Measurements from ENCODE around the gene FAM83D.

FAM83D gene

GRCh38 chr20:38903335-38903734 is 22.9 kb upstream of the FAM83D start:
- TF ChIP-seq EZH2phosphoT487 (IDR thresholded peaks at IDR 0.05; ENCODE audit: low read depth) (no peak), CTCF (IDR thresholded peaks at IDR 0.05; ENCODE audit: low read depth, low read length) (no peak)
- H3K27ac ChIP-seq (ENCODE audit: low read length), result no peak overlapping the region
- no peak overlapping the region for H3K9ac ChIP-seq (ENCODE audit: low read length)
- no peak overlapping the region for H3K4me3 ChIP-seq (ENCODE audit: low read length)
- peaks cover 94% of the 10 kb centered on the region for H3K36me3 ChIP-seq (replicated peaks; ENCODE audit: low read depth, low read length)
- H3K4me2 ChIP-seq (ENCODE audit: low read length), result no peak overlapping the region
- H3K27me3 ChIP-seq (ENCODE audit: low read depth, low read length), result no peaks in the 10 kb centered on the region
- no peaks in the 10 kb centered on the region for H3K9me3 ChIP-seq (ENCODE audit: insufficient read depth, low read length)
- no peak overlapping the region for H2AFZ ChIP-seq (ENCODE audit: low read depth, low read length)
- H3K79me2 ChIP-seq (ENCODE audit: low read length), result peaks cover 56% of the 10 kb centered on the region
- peaks cover 48% of the 10 kb centered on the region for H4K20me1 ChIP-seq (ENCODE audit: insufficient read depth, low read length)
- H3K4me1 ChIP-seq (ENCODE audit: low read length), result no peaks in the 10 kb centered on the region

GRCh38 chr20:38905375-38905774 is 20.8 kb upstream of the FAM83D start:
- no peak overlapping the region for H3K4me3 ChIP-seq (ENCODE audit: low read length)
- H3K9ac ChIP-seq (ENCODE audit: low read length), result no peak overlapping the region
- no peaks in the 10 kb centered on the region for H3K9me3 ChIP-seq (ENCODE audit: insufficient read depth, low read length)
- peaks cover 95% of the 10 kb centered on the region for H3K36me3 ChIP-seq (replicated peaks; ENCODE audit: low read depth, low read length)
- no peak overlapping the region for H3K27ac ChIP-seq (ENCODE audit: low read length)
- H3K4me1 ChIP-seq (ENCODE audit: low read length), result no peaks in the 10 kb centered on the region
- TF ChIP-seq CTCF (IDR thresholded peaks at IDR 0.05; ENCODE audit: low read depth, low read length), result no peak
- no peak for TF ChIP-seq EZH2phosphoT487 (IDR thresholded peaks at IDR 0.05; ENCODE audit: low read depth)
- no peak overlapping the region for H2AFZ ChIP-seq (ENCODE audit: low read depth, low read length)
- peaks cover 44% of the 10 kb centered on the region; the same call in 1 of the 2 replicates for H3K79me2 ChIP-seq (ENCODE audit: low read length)
- peaks cover 40% of the 10 kb centered on the region for H4K20me1 ChIP-seq (ENCODE audit: insufficient read depth, low read length)
- H3K27me3 ChIP-seq (ENCODE audit: low read depth, low read length), result no peaks in the 10 kb centered on the region
- no peak overlapping the region for H3K4me2 ChIP-seq (ENCODE audit: low read length)

- H4K20me1 ChIP-seq (ENCODE audit: insufficient read depth, low read length), result peaks cover 38% of the 10 kb centered on the region
- H3K36me3 ChIP-seq (replicated peaks; ENCODE audit: low read depth, low read length), result peaks cover 85% of the 10 kb centered on the region
- H3K4me1 ChIP-seq (ENCODE audit: low read length), result no peaks in the 10 kb centered on the region
- H3K9me3 ChIP-seq (ENCODE audit: insufficient read depth, low read length), result no peaks in the 10 kb centered on the region
- peaks cover 34% of the 10 kb centered on the region for H3K79me2 ChIP-seq (ENCODE audit: low read length)
- no peak overlapping the region for H3K9ac ChIP-seq (ENCODE audit: low read length)
- no peak for TF ChIP-seq EZH2phosphoT487 (IDR thresholded peaks at IDR 0.05; ENCODE audit: low read depth)
- no peak for TF ChIP-seq CTCF (IDR thresholded peaks at IDR 0.05; ENCODE audit: low read depth, low read length)
- H3K4me3 ChIP-seq (ENCODE audit: low read length), result no peak overlapping the region
- no peak overlapping the region for H3K4me2 ChIP-seq (ENCODE audit: low read length)
- no peak overlapping the region for H3K27ac ChIP-seq (ENCODE audit: low read length)
- H3K27me3 ChIP-seq (ENCODE audit: low read depth, low read length), result no peaks in the 10 kb centered on the region
- H2AFZ ChIP-seq (ENCODE audit: low read depth, low read length), result no peak overlapping the region
These were observed 18.1 kb upstream of the FAM83D start for GRCh38 chr20:38907918-38908677.

- H2AFZ ChIP-seq (ENCODE audit: low read depth, low read length), result no peak overlapping the region
- no peaks in the 10 kb centered on the region for H3K9me3 ChIP-seq (ENCODE audit: insufficient read depth, low read length)
- no peak overlapping the region for H3K9ac ChIP-seq (ENCODE audit: low read length)
- TF ChIP-seq EZH2phosphoT487 (IDR thresholded peaks at IDR 0.05; ENCODE audit: low read depth), result no peak
- no peak for TF ChIP-seq CTCF (IDR thresholded peaks at IDR 0.05; ENCODE audit: low read depth, low read length)
- peaks cover 26% of the 10 kb centered on the region for H3K79me2 ChIP-seq (ENCODE audit: low read length)
- H3K4me3 ChIP-seq (ENCODE audit: low read length), result no peak overlapping the region
- H3K36me3 ChIP-seq (replicated peaks; ENCODE audit: low read depth, low read length), result peaks cover 80% of the 10 kb centered on the region
- H3K4me2 ChIP-seq (ENCODE audit: low read length), result no peak overlapping the region
- no peaks in the 10 kb centered on the region for H3K4me1 ChIP-seq (ENCODE audit: low read length)
- no peaks in the 10 kb centered on the region for H3K27me3 ChIP-seq (ENCODE audit: low read depth, low read length)
- H3K27ac ChIP-seq (ENCODE audit: low read length), result no peak overlapping the region
- peaks cover 19% of the 10 kb centered on the region for H4K20me1 ChIP-seq (ENCODE audit: insufficient read depth, low read length)
These were observed 10.9 kb upstream of the FAM83D start for GRCh38 chr20:38915355-38915754.

Data from OCI-LY3 (cell line).